Fibroblast of pulmonary artery (primary cell): ENCODE data around the gene VPS13D.

Source experiments
- DNase-seq: peaks from one replicate; pipeline ENCODE4 v3.0.0-alpha.2; 2010; ENCODE audit warnings: low read depth
- H3K4me3 ChIP-seq: replicated peaks from 2 replicates; pipeline ENCODE4 v1.5.1; 2011; ENCODE audit warnings: low read depth, mild to moderate bottlenecking, control low read depth, low read length, moderate library complexity
- TF ChIP-seq, protein P1 (sequence below): IDR thresholded peaks from 2 replicates; pipeline ENCODE4 v1.5.1; 2011; ENCODE audit warnings: mild to moderate bottlenecking, control low read depth, low read length, inconsistent platforms; ENCODE audit errors: missing control alignments

VPS13D gene

DNA sequence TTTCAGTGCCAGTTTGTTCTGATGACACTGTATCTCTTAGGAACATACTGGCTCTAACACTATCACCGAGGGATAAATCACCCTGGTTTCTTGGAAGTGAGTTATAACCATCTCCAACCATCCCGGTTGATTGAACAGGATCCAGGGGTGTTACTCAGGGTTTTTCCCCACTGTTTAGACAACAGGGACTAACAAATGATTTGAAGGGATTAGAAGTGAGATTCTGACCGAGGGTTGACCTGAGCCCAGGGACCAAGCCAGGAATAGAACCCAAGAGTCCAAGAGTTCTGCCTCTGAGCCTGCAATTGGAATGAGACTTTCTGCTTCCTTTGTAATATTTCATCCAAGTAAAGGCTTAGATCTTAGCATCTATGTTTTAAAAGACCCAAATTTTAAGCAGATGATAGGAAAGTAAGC lies 234.2 kb downstream of the VPS13D start:
- TF ChIP-seq, protein P1, sequence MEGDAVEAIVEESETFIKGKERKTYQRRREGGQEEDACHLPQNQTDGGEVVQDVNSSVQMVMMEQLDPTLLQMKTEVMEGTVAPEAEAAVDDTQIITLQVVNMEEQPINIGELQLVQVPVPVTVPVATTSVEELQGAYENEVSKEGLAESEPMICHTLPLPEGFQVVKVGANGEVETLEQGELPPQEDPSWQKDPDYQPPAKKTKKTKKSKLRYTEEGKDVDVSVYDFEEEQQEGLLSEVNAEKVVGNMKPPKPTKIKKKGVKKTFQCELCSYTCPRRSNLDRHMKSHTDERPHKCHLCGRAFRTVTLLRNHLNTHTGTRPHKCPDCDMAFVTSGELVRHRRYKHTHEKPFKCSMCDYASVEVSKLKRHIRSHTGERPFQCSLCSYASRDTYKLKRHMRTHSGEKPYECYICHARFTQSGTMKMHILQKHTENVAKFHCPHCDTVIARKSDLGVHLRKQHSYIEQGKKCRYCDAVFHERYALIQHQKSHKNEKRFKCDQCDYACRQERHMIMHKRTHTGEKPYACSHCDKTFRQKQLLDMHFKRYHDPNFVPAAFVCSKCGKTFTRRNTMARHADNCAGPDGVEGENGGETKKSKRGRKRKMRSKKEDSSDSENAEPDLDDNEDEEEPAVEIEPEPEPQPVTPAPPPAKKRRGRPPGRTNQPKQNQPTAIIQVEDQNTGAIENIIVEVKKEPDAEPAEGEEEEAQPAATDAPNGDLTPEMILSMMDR = no peak
- H3K4me3 ChIP-seq = no peak overlapping the region
- no peak for DNase-seq

DNA sequence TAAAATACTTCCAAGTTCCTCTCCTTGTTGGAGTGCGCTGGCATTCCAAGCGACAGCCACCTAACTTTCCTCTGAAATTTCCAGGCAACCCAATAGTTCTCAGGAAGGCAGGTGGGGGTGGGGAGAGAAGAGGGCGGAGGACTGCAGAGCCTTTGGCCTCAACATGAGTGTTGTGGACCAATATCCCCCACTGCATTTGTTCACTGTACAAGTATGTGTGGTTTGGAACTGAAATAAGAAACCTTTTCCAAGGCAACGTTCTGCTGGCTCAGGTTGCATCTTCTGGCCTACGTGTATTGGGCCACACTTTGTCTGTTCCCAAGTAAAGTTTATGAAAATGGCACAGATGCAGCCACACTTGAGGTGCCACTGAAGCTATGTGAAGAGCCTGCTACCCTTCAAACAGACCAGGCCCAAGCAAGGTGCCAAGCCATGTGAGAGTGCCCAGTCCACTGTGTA lies 234.8 kb downstream of the VPS13D start:
- peak; percentile 78 for DNase-seq
- no peak overlapping the region for H3K4me3 ChIP-seq
- TF ChIP-seq, protein P1 = no peak

DNA sequence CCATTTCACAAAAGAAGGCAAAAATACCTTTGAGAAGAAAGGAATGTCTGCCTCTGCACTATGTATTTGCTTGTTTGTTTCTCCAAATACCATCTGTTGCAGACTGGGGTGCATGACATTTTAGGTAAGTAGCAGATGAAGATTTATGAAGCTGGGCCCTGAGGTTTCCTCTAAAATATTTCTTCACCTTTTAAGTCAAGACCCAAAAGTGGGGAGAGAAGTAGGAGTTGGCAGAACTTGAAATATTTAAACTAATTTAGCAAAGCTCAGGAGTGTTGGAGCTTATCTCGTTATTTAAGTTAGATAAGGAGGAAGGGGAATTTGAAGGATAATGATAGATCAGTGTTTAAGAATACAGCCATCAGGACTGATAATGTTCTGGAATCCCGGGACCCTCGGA lies 235.3 kb downstream of the VPS13D start:
- H3K4me3 ChIP-seq = no peak overlapping the region
- no peak for DNase-seq
- TF ChIP-seq, protein P1 = no peak

GRCh38 chr1:12466816-12467215 lies 237.0 kb downstream of the VPS13D start:
- TF ChIP-seq, protein P1 = no peak
- DNase-seq = no peak
- no peak overlapping the region for H3K4me3 ChIP-seq

GRCh38 chr1:12467570-12468286 lies 237.9 kb downstream of the VPS13D start:
- H3K4me3 ChIP-seq = no peak overlapping the region
- DNase-seq = no peak
- TF ChIP-seq, protein P1 = no peak

DNA sequence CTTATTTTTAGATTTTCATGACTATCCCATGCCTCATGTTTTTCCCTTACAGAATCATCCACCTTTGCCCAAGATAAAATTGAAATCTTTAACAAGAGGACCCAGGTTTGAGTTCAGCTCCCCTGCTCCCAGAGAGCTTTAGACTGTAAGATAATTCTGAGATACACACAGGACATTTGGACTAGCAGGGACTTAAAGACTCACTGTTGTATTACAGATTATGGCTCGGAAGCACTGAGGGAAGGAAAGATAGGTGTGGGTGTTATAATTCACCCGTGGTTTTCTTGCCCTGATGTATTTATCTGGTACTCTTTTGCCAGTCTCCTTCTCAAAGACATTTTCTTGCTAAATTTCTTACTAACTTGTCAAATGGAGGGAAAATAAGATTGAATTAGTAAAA lies 238.5 kb downstream of the VPS13D start:
- no peak overlapping the region for H3K4me3 ChIP-seq
- TF ChIP-seq, protein P1 = no peak
- no peak for DNase-seq

DNA sequence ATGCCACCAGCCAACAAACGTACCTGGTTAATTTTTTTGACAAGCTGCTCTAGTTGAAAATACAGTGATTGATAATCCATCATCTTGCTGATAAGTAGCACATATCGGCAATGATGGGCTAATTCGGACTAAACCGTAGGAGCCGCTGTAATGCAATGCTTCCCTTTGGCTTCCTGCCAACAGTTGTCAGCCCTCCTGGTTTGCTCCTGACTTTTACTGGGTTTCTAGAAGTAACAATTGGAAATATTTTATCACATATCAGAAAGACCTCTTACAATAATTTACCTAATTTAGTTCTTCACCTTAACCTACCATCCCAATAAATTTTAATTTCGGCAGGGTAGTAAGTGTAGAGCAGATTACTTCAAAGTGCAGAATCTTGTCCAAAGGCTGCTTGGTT lies 239.7 kb downstream of the VPS13D start:
- TF ChIP-seq, protein P1 = no peak
- no peak for DNase-seq
- H3K4me3 ChIP-seq = no peak overlapping the region
